GM12891 (cell line): Measurements from ENCODE around the gene PTPRQ.
A peak's percentile ranks its signal among the peaks of the same experiment; 100 is the strongest.

ENCODE experiments used
- POLR2A ChIP-seq: IDR thresholded peaks from 2 replicates; pipeline ENCODE4 v1.6.1; 2011; ENCODE audit warnings: low read depth, low read length, control low read depth
- SPI1 ChIP-seq: IDR thresholded peaks from 2 replicates; pipeline ENCODE4 v1.6.1; 2011; ENCODE audit warnings: low read depth, low read length, control low read depth
- TAF1 ChIP-seq: IDR thresholded peaks from 2 replicates; pipeline ENCODE4 v1.6.1; 2011; ENCODE audit warnings: low read depth, low read length, control low read depth

DNA sequence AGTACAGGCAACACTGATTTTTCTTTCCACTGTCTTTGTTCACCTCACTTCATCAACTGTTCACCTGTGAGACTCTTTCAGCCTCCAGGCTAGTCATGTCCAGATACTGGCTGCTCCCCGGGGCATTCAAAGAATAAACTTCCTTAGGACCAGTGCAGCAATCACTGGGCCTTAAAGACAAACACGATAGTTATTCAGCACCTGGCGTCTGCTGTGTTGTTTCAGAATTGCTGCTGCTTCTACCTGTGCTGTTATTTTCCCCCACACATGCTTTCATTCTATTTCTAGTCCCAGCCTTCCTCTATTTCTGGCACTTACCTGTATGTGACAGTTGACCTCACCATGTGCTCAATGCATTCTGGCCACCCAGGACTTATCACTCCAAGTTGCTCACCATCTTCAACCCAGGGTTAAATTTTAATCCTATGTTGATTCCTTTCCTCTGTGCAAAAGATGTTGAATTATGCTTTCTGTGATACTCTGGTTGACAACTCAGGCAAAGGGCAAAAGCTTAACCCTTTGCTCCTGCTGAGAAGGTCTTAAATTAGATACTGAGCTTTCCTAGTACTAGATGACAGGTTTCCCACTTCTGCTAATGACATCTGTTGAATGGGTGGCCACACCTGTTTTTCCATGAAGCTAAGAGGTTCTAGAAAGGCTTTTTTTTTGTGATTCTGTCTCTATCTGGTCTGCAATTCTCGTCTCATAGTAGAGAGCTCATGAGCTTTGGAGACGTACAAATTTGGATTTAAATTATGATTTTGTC lies 41.4 kb downstream of the PTPRQ start:
- TF ChIP-seq TAF1 (no peak), SPI1 (peak; percentile 53), POLR2A (no peak)
